Measurements from ENCODE around the gene JAKMIP2.
A peak's percentile ranks its signal among the peaks of the same experiment; 100 is the strongest.
"Not testable (repeated sequence)": the region's sequence is repeated elsewhere in the genome, so short reads cannot be mapped to it uniquely, and the experiment has no call there.

Gene JAKMIP2

GRCh38 chr5:147591120-147591519 is 191.4 kb downstream of the JAKMIP2 start:
- no peak for DNase-seq (ENCODE audit: low spot score)

DNA sequence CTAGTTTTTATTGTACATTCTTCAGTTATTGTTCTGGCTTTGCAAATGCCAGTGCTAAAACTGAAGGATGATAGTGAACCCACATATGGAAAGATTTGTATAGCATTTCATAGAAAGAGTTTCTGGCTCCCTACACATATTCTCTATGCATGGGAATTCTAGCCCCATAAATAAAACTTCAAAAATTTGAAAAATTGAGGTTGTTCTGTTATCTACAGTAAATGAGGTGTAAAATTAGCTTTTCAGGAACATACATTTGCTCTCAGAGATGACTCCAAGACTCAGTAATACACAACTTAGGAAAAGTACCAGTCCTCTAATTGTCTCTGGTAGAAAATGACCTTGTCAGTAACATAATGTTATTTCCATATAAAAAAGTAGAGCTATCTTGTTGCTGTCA is 192.4 kb downstream of the JAKMIP2 start:
- no peak for DNase-seq (ENCODE audit: low spot score)

- no peak for DNase-seq (ENCODE audit: low spot score)
Observed at GRCh38 chr5:147586832-147587231, 195.7 kb downstream of the JAKMIP2 start.

GRCh38 chr5:147586221-147586620 is 196.3 kb downstream of the JAKMIP2 start:
- no peak for DNase-seq (ENCODE audit: low spot score)

GRCh38 chr5:147582272-147582671 is 200.3 kb downstream of the JAKMIP2 start:
- not testable (repeated sequence) for DNase-seq (ENCODE audit: low spot score)

DNA sequence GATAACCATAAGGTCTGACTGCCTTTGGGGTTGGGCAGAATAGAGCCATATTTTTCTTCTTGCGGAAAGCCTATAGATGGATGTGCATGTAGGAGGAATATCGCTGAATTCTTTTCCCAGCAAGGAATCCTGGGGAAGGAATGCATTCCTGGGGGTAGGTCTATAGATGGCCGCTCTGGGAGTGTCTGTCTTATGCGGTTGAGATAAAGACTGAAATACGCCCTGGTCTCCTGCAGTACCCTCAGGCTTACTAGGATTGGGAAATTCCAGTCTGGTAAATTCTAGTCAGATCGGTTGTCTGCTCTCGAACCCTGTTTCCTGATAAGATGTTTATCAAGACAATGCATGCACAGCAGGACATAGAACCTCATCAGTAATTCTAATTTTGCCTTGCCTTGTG is 202.1 kb downstream of the JAKMIP2 start:
- not testable (repeated sequence) for DNase-seq (ENCODE audit: low spot score)

DNA sequence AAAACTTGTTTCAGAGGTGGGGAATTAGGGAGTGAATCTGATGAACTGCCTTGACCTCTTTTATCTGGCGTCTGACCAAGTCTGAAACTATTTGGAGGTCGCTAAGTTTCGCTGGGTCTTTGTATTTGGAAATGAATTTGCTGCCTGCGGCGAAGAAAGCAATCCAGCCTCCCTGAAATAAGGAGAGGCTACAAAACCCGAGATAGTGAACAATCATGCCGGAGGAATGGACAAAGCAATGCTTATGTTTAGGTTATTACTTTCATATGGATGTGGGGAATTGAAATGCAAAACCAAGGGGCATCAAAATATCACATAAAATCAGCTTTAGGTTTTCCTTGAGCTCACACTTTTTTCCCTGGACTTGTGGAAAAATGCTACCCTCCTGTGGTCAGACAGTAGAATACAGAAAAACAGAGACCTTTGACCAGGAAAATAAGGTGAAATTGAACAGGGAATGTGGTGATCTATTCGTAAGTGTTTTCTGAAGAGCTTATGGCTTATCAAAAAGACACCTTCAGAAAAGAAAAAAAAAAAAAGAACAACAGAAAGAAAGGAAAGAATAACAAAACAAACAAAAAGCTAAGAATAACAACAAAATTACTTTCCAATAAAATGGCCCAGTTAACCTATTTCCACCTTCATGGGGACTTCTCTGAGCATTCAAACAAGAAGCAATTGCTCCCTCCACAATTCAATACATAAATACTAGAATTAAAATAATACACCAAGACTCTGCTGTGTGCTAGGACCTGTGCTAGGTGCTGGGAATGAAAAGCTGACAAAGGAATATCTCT is 204.1 kb downstream of the JAKMIP2 start:
- peak; percentile 56 for DNase-seq (ENCODE audit: low spot score)

GRCh38 chr5:147576646-147577535 is 205.6 kb downstream of the JAKMIP2 start:
- DNase-seq (ENCODE audit: low spot score) = no peak

DNA sequence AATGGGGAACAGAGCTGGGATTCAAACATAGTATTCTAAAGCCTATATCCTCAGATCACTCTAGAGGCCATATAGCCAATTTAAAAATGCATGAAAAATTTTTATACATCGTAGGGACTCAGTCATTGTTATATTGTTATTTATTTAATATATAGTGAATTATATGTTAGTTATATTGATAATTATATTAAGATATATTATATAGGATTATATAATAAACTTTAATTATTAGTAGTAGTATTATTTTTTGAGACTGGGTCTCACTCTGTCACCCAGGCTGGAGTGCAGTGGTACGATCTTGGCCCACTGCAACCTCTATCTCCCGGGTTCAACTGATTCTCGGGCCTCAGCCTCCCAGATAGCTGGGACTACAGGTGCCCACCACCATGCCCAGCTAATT is 206.9 kb downstream of the JAKMIP2 start:
- DNase-seq (ENCODE audit: low spot score) = no peak

DNA sequence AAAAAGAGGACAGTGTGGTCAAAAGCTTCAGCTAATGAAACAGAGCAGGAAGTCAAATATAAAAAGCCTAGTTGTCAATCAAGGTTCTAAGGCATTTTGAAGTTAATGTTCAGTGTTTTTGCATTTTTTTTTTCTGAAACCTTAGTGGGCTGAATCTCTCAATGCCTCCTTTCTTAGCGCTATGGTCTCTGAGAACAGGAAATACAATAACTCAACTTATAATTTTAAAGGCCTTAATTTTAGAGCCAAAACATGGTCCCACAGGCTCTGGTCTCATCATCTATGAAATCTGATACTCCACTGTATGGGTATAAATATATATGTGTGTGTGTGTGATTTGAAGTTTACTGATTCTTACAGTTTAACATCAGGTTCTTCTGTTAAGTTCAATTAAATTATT is 209.3 kb downstream of the JAKMIP2 start:
- DNase-seq (ENCODE audit: low spot score) = no peak

DNA sequence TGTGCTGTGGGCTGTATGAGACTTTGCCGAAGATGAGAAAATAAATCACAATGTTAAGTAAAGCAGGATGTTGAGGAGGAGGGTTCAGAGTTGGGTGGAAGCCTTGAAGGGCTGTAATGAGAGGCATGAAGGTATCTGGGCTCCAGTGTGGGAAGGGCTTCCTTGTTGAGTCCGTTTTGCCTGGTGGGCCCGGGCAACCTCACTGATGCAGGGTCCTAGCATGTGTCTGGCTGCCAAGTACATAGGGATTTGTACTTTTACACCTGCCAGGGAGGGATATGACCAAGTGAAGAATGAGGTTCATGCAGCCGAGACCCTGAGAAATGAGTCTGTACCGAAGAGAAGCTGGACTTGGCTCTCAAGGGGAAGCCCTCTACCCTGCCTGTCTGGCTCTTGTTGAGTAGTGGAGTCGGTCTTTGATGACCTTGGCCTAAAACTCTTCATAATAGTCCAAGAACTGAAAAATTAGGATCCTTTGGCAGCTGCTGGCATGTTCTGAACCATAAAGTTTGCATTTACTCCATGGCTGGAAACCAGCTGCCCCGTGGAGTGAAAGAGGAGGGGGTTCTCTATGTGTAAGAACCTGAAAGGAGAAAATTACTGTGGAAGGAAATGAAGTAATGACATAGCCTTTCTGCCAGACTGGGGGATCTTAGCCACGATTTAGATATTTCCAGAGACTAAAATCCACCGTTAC is 213.7 kb downstream of the JAKMIP2 start:
- DNase-seq (ENCODE audit: low spot score) = no peak

DNA sequence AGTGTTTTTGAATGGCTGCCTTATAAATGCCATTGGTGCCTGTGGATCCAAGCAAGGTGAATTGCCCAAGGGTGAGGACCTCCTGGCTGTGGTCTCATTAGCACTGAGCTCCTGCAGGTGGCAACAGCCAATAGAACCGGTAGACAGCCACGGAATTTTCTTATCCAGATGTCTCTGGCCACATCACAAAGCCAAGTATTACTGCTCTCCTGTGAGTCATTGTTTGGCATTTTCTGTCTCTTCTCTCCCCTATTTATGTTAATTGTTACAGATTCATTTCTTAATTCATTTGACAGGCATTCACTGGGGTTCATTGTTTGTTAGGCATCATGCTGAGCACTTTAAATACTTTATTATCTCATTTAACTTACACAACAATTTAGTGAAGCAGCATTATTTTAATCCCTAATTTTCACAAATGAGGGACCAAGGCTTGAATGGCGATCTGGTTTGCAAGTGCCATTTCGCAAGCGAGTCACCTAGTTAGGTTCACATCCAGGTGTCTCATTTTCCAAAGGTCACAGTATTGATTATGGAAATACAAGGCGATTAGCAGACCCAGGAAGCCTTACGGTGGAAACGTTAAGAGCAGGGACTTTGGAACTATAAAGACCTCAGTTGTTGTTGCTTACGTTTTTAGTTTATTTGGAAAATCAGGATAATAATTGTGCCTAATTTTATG is 214.5 kb downstream of the JAKMIP2 start:
- DNase-seq (ENCODE audit: low spot score) = no peak

GRCh38 chr5:147565524-147565923 is 217.0 kb downstream of the JAKMIP2 start:
- no peak for DNase-seq (ENCODE audit: low spot score)

GRCh38 chr5:147564124-147564486 is 218.4 kb downstream of the JAKMIP2 start:
- no peak for DNase-seq (ENCODE audit: low spot score)

GRCh38 chr5:147563466-147564123 is 218.9 kb downstream of the JAKMIP2 start:
- DNase-seq (ENCODE audit: low spot score) = no peak

DNA sequence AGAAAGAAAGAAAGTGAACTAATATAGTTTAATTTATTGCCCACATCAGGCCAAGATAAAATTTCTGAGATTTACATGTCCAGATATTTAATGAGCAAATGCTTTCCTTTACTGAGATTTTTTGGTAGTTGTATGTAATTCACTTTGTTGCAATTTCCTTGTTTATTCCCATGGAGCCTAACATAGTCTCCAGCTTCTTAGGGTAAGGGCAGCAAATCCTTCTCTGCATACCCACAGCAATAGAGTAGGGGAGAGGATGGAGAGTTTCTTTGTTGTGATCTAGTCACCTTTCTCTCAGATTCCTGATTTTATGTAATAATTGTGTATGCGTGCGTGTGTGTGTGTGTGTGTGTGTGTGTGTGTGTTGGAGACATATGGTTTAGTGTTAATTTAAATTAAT is 221.1 kb downstream of the JAKMIP2 start:
- DNase-seq (ENCODE audit: low spot score) = no peak

DNA sequence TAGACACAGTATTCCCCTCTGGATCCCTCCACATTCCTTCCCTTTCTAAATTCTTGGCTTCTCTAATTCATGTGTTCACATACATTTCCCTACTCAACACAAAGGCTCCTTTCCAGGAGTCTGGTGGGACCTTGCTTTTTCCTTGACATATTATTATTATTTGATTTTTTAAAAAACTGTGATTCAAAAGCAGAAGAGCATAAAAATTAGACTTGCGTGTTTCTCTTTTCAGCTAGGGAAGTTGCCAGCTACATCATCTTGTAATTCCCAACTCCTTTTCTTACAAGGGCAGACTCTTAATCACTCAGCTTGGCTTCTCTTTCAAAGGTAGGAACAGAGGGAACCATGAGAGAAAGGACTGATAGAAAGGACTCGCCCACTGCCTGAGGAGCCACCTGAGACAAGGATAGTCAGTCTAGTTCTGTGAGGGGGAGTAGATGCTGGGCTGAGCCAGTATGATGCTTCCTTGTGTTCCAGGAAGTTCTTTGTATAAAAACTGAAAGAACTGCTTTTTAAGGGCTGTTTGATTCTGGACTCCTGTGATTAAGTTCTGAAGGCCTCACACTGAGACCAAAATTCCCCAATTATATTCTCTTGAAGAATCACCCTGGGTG is 221.7 kb downstream of the JAKMIP2 start:
- DNase-seq (ENCODE audit: low spot score) = no peak

- DNase-seq (ENCODE audit: low spot score) = no peak
Observed at GRCh38 chr5:147559749-147560148, 222.8 kb downstream of the JAKMIP2 start.

- peak; percentile 29 for DNase-seq (ENCODE audit: low spot score)
Observed at GRCh38 chr5:147558826-147559225, 223.7 kb downstream of the JAKMIP2 start.

DNA sequence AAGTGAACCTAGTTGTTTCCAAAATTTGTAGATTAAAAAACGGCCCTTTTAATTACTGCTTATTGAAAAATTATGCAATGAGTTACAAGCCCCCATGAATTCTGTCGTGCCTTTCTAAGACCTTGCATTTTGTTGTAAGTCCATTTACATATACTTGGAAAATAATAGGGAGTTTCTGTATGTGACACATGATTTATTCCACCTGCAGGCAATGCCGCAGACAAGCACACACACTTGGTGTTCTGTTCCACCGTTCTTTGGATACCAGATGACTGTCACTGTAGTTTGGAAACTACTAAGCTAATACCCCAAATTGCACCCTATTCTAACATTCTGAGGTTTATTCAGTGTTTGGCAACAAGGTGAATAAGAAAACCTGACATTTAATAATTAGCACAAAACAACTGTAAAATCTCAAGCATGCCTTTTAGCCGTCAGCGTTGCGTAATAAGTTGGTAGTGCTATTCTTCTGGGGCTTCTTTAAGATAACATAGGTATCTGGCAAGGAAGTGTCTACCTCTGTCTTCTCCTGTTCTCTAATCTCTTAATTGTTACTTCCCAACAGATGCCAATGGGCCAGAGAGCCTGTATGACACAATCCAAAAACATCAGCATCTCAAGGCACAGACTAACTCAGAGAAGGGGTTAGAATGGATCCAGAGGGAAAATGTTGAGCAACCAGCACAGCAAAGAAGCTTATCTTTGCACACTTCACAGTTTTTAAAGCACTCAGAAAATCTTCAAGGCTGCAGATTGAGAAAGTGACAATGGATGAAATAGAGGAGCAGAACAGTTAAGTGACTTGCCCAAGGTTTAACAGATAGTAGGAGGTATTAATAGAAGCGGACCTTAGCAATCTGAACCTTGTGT is 224.4 kb downstream of the JAKMIP2 start:
- DNase-seq (ENCODE audit: low spot score) = no peak

Measured in globus pallidus (tissue), 1 donor.